ENCODE data around the gene RCAN2.

The RCAN2 gene

GRCh38 chr6:46491201-46491627 is at the start of gene RCAN2:
TSS of gene RCAN2 (minus strand) at chr6:46491449.
- peak; percentile 73 for DNase-seq (ENCODE audit: low spot score)

GRCh38 chr6:46539866-46540265 is 48.6 kb upstream of the RCAN2 start:
- no peak for DNase-seq (ENCODE audit: low spot score)

DNA sequence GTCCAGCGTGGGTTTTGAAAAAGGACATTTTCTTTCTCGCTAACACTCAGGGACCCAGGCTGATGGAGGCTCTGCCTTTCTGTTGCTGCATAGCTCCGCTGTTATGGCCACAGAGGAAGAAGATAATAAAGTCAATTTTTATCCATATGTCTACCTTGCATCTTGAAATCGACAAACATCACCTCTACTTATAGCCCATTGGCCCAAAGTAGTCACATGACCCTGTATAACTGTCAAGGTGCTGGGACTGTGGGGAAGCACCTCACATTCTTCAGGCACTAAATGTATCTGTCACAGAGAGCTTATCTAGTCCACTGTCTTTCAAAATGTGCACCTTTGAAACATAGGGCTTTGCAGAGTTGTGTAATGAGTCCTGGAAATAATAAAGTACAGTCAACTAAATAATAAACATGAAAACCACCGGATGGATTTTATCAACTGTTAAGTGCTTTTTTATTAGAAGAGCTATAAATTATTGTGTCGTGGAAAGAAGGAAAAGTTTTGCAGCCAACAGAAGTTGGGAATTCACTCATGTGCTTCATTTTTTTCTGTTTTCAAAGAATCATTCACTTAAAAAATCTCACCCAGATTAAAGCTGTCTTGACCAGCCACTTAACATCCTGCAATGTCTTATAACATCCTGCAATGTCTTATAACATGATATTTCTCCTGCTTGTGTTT is 47.7 kb upstream of the RCAN2 start:
- no peak for DNase-seq (ENCODE audit: low spot score)

GRCh38 chr6:46530896-46531295 is 39.6 kb upstream of the RCAN2 start:
- no peak for DNase-seq (ENCODE audit: low spot score)

GRCh38 chr6:46528961-46529750 is 37.9 kb upstream of the RCAN2 start:
- no peak for DNase-seq (ENCODE audit: low spot score)

DNA sequence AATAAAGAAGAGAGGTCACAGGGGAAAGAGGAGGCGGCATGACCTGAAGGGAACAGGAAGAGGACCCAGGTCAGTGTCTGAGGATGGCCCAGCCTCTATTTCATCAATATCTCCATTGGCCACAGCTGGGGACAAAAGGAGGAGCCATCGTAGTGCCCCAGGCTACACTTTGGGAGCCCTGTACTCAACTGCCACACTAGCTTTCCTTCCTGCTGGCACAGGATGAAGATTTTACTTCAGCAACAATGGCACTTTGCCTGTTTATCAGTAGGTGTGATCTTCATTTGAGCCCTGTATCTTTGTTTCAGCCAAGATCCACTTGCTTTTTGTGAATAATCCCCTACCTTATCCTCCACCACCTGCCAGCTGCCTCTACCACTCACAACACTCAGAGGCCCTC is 35.4 kb upstream of the RCAN2 start:
- DNase-seq (ENCODE audit: low spot score), result peak; percentile 18

DNA sequence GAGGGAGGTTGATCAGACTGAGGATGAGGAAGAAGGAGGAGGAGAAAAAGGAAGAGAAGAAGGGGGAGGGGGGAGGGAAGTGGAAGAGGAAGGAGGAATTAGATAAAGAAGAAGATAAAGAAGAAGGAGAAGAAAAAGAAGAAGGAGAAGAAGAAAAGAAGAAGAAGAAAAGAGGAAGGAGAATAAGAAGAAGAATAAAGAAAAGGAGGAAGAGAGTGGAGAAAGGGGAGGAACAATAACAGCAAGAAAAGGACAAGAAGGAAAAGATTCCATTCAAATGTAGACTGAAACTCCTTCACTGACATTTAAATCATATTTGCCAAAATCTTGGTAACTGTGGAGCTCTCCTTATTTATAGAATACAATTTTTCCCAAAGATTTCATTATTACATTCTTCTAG is 34.3 kb upstream of the RCAN2 start:
- DNase-seq (ENCODE audit: low spot score), result no peak

- no peak for DNase-seq (ENCODE audit: low spot score)
Measured at GRCh38 chr6:46521464-46521971, 30.3 kb upstream of the RCAN2 start.

GRCh38 chr6:46517202-46517601 is 26.0 kb upstream of the RCAN2 start:
- DNase-seq (ENCODE audit: low spot score), result no peak

GRCh38 chr6:46513533-46513932 is 22.3 kb upstream of the RCAN2 start:
- DNase-seq (ENCODE audit: low spot score), result peak; percentile 15

GRCh38 chr6:46511320-46511719 is 20.1 kb upstream of the RCAN2 start:
- DNase-seq (ENCODE audit: low spot score), result no peak

- no peak for DNase-seq (ENCODE audit: low spot score)
Measured at GRCh38 chr6:46510651-46511050, 19.4 kb upstream of the RCAN2 start.

DNA sequence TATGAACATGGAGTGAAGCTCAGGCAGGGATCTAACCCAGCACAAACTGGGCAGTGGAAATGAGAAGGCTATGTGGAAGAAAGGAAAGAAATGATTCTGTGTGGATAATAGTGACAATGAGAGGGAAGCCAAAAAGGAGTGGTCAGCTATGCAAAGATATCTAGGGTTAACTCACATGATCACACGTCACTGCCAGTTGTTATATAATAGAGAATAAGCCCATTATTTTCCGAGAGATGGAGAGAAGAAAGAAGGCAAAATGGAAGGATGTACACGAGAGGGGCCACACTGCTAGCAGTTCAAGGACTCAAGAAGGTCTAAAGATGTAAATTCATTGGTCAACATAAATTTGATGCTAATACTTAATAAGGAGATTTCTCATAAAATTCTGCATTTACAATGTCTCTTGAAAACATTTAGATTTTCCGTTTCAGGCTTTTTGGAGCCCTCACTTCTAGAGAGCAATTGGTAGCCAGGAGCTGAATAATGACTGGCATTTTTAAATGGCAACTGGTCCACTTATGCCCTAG is 18.8 kb upstream of the RCAN2 start:
- no peak for DNase-seq (ENCODE audit: low spot score)

DNA sequence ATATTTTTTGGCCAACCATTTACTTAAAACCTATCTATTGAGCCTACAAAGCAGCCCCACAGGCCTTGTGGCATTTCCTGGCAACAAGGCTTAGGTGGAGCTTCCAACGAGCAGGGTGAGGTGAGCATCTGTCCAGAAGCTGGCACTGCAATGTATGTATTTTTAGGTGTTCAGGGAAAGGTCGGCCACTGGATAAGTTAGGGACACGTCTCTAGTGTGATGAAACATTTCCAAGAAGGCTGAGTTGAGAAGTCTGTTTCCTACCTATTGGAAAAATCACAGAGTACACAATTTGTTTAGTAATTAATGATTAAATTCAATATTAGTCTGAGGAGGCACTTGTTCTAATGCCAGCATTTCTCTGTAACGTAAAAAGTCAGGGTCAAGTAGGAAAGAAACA is 17.8 kb upstream of the RCAN2 start:
- DNase-seq (ENCODE audit: low spot score), result no peak

- no peak for DNase-seq (ENCODE audit: low spot score)
Measured at GRCh38 chr6:46507426-46507825, 16.2 kb upstream of the RCAN2 start.

DNA sequence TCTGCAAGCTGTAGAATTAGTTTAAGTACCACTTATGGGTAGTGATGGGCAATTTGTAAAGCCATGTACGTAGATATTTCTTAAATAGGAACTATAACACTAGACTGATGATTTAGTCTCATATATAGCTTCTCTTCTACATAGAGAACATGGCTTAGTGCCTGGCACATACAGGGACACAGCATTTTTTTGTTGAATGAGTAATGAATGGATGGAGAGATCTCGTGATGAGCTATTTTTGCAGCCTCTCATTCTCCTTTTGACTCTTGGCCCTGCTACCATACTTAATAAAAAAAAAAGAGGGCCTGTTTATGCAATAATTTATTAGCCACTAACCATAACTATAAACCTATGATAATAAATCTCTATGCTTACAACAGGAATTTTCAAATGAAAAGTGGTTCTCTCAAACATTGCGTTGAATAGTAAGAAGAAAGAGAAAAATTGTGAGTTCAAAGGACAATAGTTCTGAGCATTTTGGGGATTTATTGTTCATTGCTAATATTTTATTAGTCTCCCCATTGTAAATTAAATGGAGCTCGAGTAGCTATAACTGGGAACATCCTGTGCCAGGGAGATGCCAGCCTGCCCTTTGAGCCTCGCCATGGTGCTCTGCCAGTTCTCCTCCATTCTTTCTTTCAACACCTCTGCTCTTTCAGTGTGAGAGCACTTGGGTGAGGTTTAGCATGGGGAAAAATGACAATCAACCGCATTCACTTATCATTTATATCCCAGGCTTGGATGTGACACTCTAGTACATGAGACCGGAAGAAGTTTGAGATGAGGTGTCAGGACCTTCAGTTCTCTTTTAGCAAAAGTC is 14.7 kb upstream of the RCAN2 start:
- no peak for DNase-seq (ENCODE audit: low spot score)

- no peak for DNase-seq (ENCODE audit: low spot score)
Measured at GRCh38 chr6:46504242-46504641, 13.0 kb upstream of the RCAN2 start.

- no peak for DNase-seq (ENCODE audit: low spot score)
Measured at GRCh38 chr6:46502486-46503119, 11.4 kb upstream of the RCAN2 start.

DNA sequence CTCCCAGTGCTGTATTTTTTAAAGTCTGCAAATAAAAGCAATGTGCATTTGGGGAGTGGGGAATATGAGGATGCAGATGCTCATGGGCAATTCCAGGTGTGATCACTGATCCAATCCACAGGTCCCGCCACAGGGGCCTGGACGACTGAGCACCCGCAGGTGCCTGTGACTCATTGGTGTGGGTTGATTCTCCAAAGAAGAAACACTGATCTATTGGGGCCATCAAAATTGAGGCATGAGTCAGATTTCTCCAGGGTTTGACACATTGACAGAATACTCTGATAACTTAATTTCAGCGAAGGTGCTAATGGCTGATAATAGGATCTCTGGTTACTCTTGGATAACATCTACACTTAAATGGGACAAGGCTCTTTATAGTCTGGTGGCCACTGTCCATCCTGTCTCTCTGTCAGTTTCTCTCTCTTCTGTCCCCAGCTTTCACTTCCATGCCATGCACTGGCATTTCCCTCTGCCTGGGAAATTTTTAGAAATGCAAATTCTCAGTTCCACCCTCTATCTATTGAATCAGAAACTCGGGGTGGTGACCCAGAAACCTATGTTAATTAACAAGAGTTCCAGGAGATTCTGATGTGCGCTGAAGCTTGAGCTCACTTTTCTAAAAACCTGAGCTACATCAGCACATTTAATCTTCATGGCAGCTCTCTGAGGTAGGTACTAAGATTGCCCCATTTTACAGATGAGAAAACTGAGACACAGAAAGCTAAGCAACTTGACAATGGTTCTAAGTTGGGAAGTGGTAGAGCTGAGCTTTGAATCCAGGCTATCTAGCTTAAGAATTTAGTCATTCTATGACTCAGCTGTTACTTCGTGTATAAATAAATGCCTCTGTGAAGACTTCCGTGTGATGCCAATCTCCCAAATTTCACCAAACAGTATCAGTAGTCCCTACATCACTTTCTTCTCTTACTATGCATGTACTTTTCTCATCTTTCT is 10.2 kb upstream of the RCAN2 start:
- DNase-seq (ENCODE audit: low spot score), result no peak

GRCh38 chr6:46500382-46500781 is 9.1 kb upstream of the RCAN2 start:
- no peak for DNase-seq (ENCODE audit: low spot score)
